ENCODE results near the gene MYRIP.
A peak's percentile ranks its signal among the peaks of the same experiment; 100 is the strongest.

MYRIP gene

GRCh38 chr3:40292637-40293349 is 483.4 kb downstream of the MYRIP start:
- no peak for DNase-seq
- ATAC-seq (replicated peaks) = no peak

GRCh38 chr3:40294434-40294833 is 485.0 kb downstream of the MYRIP start:
- no peak for ATAC-seq (replicated peaks)
- DNase-seq = no peak
- Mint-ChIP-seq H3K27me3 (no peaks in the 10 kb centered on the region), H3K4me1 (ENCODE audit: low read depth in 2 of 2) (peaks cover 7 to 15% of the 10 kb centered on the region in 2 donors), H3K4me3 (no peak overlapping the region), H3K36me3 (ENCODE audit: insufficient read depth) (peaks cover 3% of the 10 kb centered on the region), H3K27ac (no peak overlapping the region), H3K9me3 (no peaks in the 10 kb centered on the region)

More at GRCh38 chr3:40292637-40293349, 483.4 kb downstream of the MYRIP start:
- Mint-ChIP-seq H3K9me3 (no peaks in the 10 kb centered on the region), H3K4me3 (no peak overlapping the region), H3K4me1 (ENCODE audit: low read depth in 2 of 2) (peaks cover 8 to 15% of the 10 kb centered on the region in 2 donors), H3K27ac (peak overlapping the region in 1 of 2 donors; percentile 1), H3K27me3 (no peaks in the 10 kb centered on the region), H3K36me3 (ENCODE audit: insufficient read depth) (peaks cover 3% of the 10 kb centered on the region)

- no peaks in the 10 kb centered on the region for H3K9me3 Mint-ChIP-seq
- H3K27ac Mint-ChIP-seq = no peak overlapping the region
- H3K36me3 Mint-ChIP-seq (ENCODE audit: insufficient read depth) = peaks cover 3% of the 10 kb centered on the region
- no peaks in the 10 kb centered on the region for H3K4me1 Mint-ChIP-seq (ENCODE audit: low read depth in 2 of 2)
- no peak overlapping the region for H3K4me3 Mint-ChIP-seq
- no peaks in the 10 kb centered on the region for H3K27me3 Mint-ChIP-seq
- ATAC-seq (replicated peaks) (no peak), DNase-seq (no peak)
Measured at GRCh38 chr3:40298075-40298474, 488.7 kb downstream of the MYRIP start.

GRCh38 chr3:40299130-40299720 is 489.8 kb downstream of the MYRIP start:
- H3K4me1 Mint-ChIP-seq (ENCODE audit: low read depth in 2 of 2) = no peaks in the 10 kb centered on the region
- no peaks in the 10 kb centered on the region for H3K9me3 Mint-ChIP-seq
- no peak overlapping the region for H3K4me3 Mint-ChIP-seq
- no peak overlapping the region for H3K27ac Mint-ChIP-seq
- no peak for DNase-seq
- peaks cover 3% of the 10 kb centered on the region for H3K36me3 Mint-ChIP-seq (ENCODE audit: insufficient read depth)
- H3K27me3 Mint-ChIP-seq = no peaks in the 10 kb centered on the region
- ATAC-seq (replicated peaks) = no peak

GRCh38 chr3:40299721-40300335 is 490.4 kb downstream of the MYRIP start:
- ATAC-seq (replicated peaks) = no peak
- Mint-ChIP-seq H3K4me1 (ENCODE audit: low read depth in 2 of 2) (no peaks in the 10 kb centered on the region), H3K36me3 (ENCODE audit: insufficient read depth) (peaks cover 3% of the 10 kb centered on the region), H3K27ac (no peak overlapping the region), H3K27me3 (no peaks in the 10 kb centered on the region), H3K9me3 (no peaks in the 10 kb centered on the region), H3K4me3 (no peak overlapping the region)
- DNase-seq = no peak

GRCh38 chr3:40302784-40303183 is 493.4 kb downstream of the MYRIP start:
- no peaks in the 10 kb centered on the region for H3K27me3 Mint-ChIP-seq
- H3K27ac Mint-ChIP-seq = no peak overlapping the region
- ATAC-seq (replicated peaks) (no peak), DNase-seq (no peak)
- no peaks in the 10 kb centered on the region for H3K4me1 Mint-ChIP-seq (ENCODE audit: low read depth in 2 of 2)
- no peak overlapping the region for H3K4me3 Mint-ChIP-seq
- no peaks in the 10 kb centered on the region for H3K9me3 Mint-ChIP-seq
- no peaks in the 10 kb centered on the region for H3K36me3 Mint-ChIP-seq (ENCODE audit: insufficient read depth)

- Mint-ChIP-seq H3K9me3 (no peaks in the 10 kb centered on the region), H3K36me3 (ENCODE audit: insufficient read depth) (peaks cover 8% of the 10 kb centered on the region)
- ATAC-seq (replicated peaks) = no peak
Measured at GRCh38 chr3:40304352-40304751, 494.9 kb downstream of the MYRIP start.

GRCh38 chr3:40306336-40306735 is 496.9 kb downstream of the MYRIP start:
- H3K27me3 Mint-ChIP-seq = no peaks in the 10 kb centered on the region
- H3K36me3 Mint-ChIP-seq (ENCODE audit: insufficient read depth) = peaks cover 25% of the 10 kb centered on the region
- ATAC-seq (replicated peaks) (no peak), DNase-seq (no peak)
- H3K27ac Mint-ChIP-seq = no peak overlapping the region
- no peak overlapping the region for H3K4me3 Mint-ChIP-seq
- H3K4me1 Mint-ChIP-seq (ENCODE audit: low read depth in 2 of 2) = peaks cover 7 to 8% of the 10 kb centered on the region in 2 donors
- H3K9me3 Mint-ChIP-seq = no peaks in the 10 kb centered on the region

More at GRCh38 chr3:40304352-40304751, 494.9 kb downstream of the MYRIP start:
- DNase-seq = no peak
- Mint-ChIP-seq H3K4me3 (no peak overlapping the region), H3K4me1 (ENCODE audit: low read depth in 2 of 2) (peaks cover 0 to 6% of the 10 kb centered on the region in 2 donors), H3K27me3 (no peaks in the 10 kb centered on the region), H3K27ac (no peak overlapping the region)

- H3K27me3 Mint-ChIP-seq = no peaks in the 10 kb centered on the region
- H3K9me3 Mint-ChIP-seq = no peaks in the 10 kb centered on the region
- no peak overlapping the region for H3K27ac Mint-ChIP-seq
- peaks cover 8 to 14% of the 10 kb centered on the region in 2 donors for H3K4me1 Mint-ChIP-seq (ENCODE audit: low read depth in 2 of 2)
- DNase-seq (no peak), ATAC-seq (replicated peaks) (no peak)
- no peak overlapping the region for H3K4me3 Mint-ChIP-seq
- H3K36me3 Mint-ChIP-seq (ENCODE audit: insufficient read depth) = peaks cover 32% of the 10 kb centered on the region
Measured at GRCh38 chr3:40307176-40307575, 497.8 kb downstream of the MYRIP start.

GRCh38 chr3:40308725-40309417 is 499.5 kb downstream of the MYRIP start:
- DNase-seq = no peak
- ATAC-seq (replicated peaks) = no peak
- Mint-ChIP-seq H3K27ac (peak overlapping the region; percentile 98 to 99), H3K4me1 (ENCODE audit: low read depth in 2 of 2) (peaks cover 8 to 14% of the 10 kb centered on the region in 2 donors), H3K36me3 (ENCODE audit: insufficient read depth) (peaks cover 45% of the 10 kb centered on the region), H3K27me3 (no peaks in the 10 kb centered on the region), H3K4me3 (peak overlapping the region; percentile 98 to 99), H3K9me3 (no peaks in the 10 kb centered on the region)

GRCh38 chr3:40309418-40309924 is 500.1 kb downstream of the MYRIP start, which contains the start of gene EIF1B:
EIF1B (plus strand) TSS chr3:40309707; CDS start chr3:40309942, 235 bp downstream.
- H3K9me3 Mint-ChIP-seq = no peaks in the 10 kb centered on the region
- ATAC-seq (replicated peaks) (peak; percentile 93), DNase-seq (peak; percentile 99 to 100 (median 99))
- H3K36me3 Mint-ChIP-seq (ENCODE audit: insufficient read depth) = peaks cover 45% of the 10 kb centered on the region
- H3K27ac Mint-ChIP-seq = peak within 1 kb of the TSS; percentile 98 to 99
- peak within 1 kb of the TSS; percentile 98 to 99 for H3K4me3 Mint-ChIP-seq
- peaks cover 8 to 14% of the 10 kb centered on the region in 2 donors for H3K4me1 Mint-ChIP-seq (ENCODE audit: low read depth in 2 of 2)
- H3K27me3 Mint-ChIP-seq = no peaks in the 10 kb centered on the region

Data from effector memory CD8-positive, alpha-beta T cell (primary cell).